Measurements from ENCODE around the gene BTRC. TPM values are rescaled to one million over a fixed set of nuclear protein-coding genes. Genes with fewer than 3 reads are reported as not detected.

Gene BTRC
- total RNA-seq, 4 donors from 2014 or later, result 12.6 to 26.5 (median 20.7) TPM

GRCh38 chr10:101446071-101446470, 92.1 kb downstream of the BTRC start:
- no peaks in the 10 kb centered on the region for H3K9me3 ChIP-seq
- no peaks in the 10 kb centered on the region for H3K4me1 ChIP-seq
- no peak for DNase-seq
- no peak overlapping the region for H3K27ac ChIP-seq
- no peaks in the 10 kb centered on the region for H3K36me3 ChIP-seq
- TF ChIP-seq, protein P1, sequence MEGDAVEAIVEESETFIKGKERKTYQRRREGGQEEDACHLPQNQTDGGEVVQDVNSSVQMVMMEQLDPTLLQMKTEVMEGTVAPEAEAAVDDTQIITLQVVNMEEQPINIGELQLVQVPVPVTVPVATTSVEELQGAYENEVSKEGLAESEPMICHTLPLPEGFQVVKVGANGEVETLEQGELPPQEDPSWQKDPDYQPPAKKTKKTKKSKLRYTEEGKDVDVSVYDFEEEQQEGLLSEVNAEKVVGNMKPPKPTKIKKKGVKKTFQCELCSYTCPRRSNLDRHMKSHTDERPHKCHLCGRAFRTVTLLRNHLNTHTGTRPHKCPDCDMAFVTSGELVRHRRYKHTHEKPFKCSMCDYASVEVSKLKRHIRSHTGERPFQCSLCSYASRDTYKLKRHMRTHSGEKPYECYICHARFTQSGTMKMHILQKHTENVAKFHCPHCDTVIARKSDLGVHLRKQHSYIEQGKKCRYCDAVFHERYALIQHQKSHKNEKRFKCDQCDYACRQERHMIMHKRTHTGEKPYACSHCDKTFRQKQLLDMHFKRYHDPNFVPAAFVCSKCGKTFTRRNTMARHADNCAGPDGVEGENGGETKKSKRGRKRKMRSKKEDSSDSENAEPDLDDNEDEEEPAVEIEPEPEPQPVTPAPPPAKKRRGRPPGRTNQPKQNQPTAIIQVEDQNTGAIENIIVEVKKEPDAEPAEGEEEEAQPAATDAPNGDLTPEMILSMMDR (IDR thresholded peaks at IDR 0.05), result no peak
- no peak for TF ChIP-seq POLR2A (IDR thresholded peaks at IDR 0.05)
- no peaks in the 10 kb centered on the region for H3K27me3 ChIP-seq
- intact Hi-C loops (cut with DNase I; ENCODE audit: low total_unique reads), result no loop called here
- H3K4me3 ChIP-seq, result no peak overlapping the region

DNA sequence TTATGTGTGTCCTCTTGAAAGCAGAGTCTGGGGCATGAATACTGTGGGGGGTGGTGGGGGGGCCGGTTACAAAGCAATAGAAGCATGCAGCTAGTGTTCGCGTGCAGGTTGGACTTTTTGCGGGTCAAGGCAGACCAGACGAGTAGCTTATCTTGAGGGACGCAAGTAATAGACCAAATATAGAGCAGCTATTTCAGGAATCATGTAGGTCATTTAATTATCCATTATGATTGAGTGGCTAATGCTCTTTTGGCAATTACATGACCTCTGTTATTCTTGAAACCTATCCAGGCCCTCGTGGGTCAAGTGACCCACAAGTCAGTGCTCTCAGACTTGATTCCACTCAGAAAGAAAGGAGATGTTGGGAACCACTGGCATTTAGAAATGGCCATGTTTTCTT, 93.0 kb downstream of the BTRC start:
- intact Hi-C loops (cut with DNase I; ENCODE audit: low total_unique reads), result no loop called here

GRCh38 chr10:101447477-101447876, 93.5 kb downstream of the BTRC start:
- Histone ChIP-seq H3K36me3 (no peaks in the 10 kb centered on the region), H3K9me3 (no peaks in the 10 kb centered on the region), H3K27ac (no peak overlapping the region), H3K4me3 (no peak overlapping the region), H3K4me1 (no peaks in the 10 kb centered on the region), H3K27me3 (no peaks in the 10 kb centered on the region)
- TF ChIP-seq POLR2A (IDR thresholded peaks at IDR 0.05), result no peak
- TF ChIP-seq, protein P1 (IDR thresholded peaks at IDR 0.05), result no peak
- intact Hi-C loops (cut with DNase I; ENCODE audit: low total_unique reads), result no loop called here
- DNase-seq, result no peak

More for the DNA sequence above, 93.0 kb downstream of the BTRC start:
- no peaks in the 10 kb centered on the region for H3K9me3 ChIP-seq
- no peak overlapping the region for H3K27ac ChIP-seq
- no peaks in the 10 kb centered on the region for H3K36me3 ChIP-seq
- no peaks in the 10 kb centered on the region for H3K27me3 ChIP-seq
- no peak for DNase-seq
- H3K4me3 ChIP-seq, result no peak overlapping the region
- TF ChIP-seq POLR2A (IDR thresholded peaks at IDR 0.05), result no peak
- TF ChIP-seq, protein P1 (IDR thresholded peaks at IDR 0.05), result no peak
- no peaks in the 10 kb centered on the region for H3K4me1 ChIP-seq

- intact Hi-C loops (cut with DNase I; ENCODE audit: low total_unique reads), result no loop called here
- DNase-seq, result no peak
- no peaks in the 10 kb centered on the region for H3K4me1 ChIP-seq
- no peaks in the 10 kb centered on the region for H3K9me3 ChIP-seq
- TF ChIP-seq, protein P1 (IDR thresholded peaks at IDR 0.05), result no peak
- TF ChIP-seq POLR2A (IDR thresholded peaks at IDR 0.05), result no peak
- H3K27me3 ChIP-seq, result no peaks in the 10 kb centered on the region
- no peak overlapping the region for H3K4me3 ChIP-seq
- H3K27ac ChIP-seq, result no peak overlapping the region
- no peaks in the 10 kb centered on the region for H3K36me3 ChIP-seq
These were observed 96.5 kb downstream of the BTRC start for GRCh38 chr10:101450277-101451080.

DNA sequence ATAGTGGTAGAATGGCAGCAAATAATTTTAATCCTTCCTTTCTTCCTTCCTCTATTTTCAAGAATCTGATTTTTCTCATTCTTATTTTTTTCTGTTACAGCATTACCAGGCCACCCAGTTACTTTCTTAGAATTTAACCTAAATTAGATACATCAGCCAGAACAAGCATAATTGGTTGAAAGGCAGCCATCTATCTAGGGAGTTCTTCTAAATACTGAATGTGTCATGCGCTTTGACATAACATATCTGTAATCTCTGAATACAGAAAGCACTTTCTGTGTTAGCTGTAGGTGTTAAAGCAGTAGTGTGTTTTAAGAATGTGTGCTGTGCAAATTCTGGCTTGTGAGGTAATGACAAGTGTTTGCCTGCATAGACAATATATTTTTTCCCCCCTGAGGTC, 97.3 kb downstream of the BTRC start:
- H3K36me3 ChIP-seq, result no peaks in the 10 kb centered on the region
- H3K27ac ChIP-seq, result no peak overlapping the region
- no peak for DNase-seq
- H3K4me1 ChIP-seq, result no peaks in the 10 kb centered on the region
- intact Hi-C loops (cut with DNase I; ENCODE audit: low total_unique reads), result no loop called here
- no peaks in the 10 kb centered on the region for H3K9me3 ChIP-seq
- no peak overlapping the region for H3K4me3 ChIP-seq
- TF ChIP-seq POLR2A (IDR thresholded peaks at IDR 0.05), result no peak
- TF ChIP-seq, protein P1 (IDR thresholded peaks at IDR 0.05), result no peak
- H3K27me3 ChIP-seq, result no peaks in the 10 kb centered on the region
